ENCODE results near the gene BHMT.
"Not testable (repeated sequence)": the region's sequence is repeated elsewhere in the genome, so short reads cannot be mapped to it uniquely, and the experiment has no call there.

Gene BHMT

GRCh38 chr5:79112703-79113058 is 1.1 kb downstream of the BHMT start:
- no peak for DNase-seq

GRCh38 chr5:79119486-79119885 is 7.9 kb downstream of the BHMT start:
- no peak for DNase-seq

DNA sequence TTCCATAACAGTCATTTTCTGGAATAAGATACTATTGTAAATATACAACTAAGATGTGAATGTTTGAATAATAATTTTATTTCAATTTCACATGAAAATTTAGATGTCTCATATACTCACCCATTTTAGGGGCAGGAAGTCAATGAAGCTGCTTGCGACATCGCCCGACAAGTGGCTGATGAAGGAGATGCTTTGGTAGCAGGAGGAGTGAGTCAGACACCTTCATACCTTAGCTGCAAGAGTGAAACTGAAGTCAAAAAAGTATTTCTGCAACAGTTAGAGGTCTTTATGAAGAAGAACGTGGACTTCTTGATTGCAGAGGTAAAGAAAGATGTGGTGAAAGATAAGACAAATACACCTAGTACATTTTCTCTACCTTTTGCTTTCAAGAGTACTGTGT is 8.6 kb downstream of the BHMT start:
- no peak for DNase-seq

- no peak for DNase-seq
Measured at GRCh38 chr5:79122973-79123372, 11.4 kb downstream of the BHMT start.

- no peak for DNase-seq
Measured at GRCh38 chr5:79124607-79125006, 13.0 kb downstream of the BHMT start.

DNA sequence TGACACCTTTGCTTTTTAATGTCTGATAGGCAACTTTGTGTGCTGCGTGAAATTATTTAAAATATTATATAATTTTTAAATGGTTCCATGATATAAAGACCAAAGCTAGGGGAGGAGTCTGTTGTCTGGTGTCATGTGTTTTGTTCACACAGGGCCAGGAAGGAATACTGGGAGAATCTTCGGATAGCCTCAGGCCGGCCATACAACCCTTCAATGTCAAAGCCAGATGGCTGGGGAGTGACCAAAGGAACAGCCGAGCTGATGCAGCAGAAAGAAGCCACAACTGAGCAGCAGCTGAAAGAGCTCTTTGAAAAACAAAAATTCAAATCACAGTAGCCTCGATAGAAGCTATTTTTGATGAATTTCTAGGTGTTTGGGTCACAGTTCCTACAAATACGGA is 19.2 kb downstream of the BHMT start:
- no peak for DNase-seq

GRCh38 chr5:79133121-79133656 is 21.6 kb downstream of the BHMT start:
- DNase-seq, result peak; percentile 54

DNA sequence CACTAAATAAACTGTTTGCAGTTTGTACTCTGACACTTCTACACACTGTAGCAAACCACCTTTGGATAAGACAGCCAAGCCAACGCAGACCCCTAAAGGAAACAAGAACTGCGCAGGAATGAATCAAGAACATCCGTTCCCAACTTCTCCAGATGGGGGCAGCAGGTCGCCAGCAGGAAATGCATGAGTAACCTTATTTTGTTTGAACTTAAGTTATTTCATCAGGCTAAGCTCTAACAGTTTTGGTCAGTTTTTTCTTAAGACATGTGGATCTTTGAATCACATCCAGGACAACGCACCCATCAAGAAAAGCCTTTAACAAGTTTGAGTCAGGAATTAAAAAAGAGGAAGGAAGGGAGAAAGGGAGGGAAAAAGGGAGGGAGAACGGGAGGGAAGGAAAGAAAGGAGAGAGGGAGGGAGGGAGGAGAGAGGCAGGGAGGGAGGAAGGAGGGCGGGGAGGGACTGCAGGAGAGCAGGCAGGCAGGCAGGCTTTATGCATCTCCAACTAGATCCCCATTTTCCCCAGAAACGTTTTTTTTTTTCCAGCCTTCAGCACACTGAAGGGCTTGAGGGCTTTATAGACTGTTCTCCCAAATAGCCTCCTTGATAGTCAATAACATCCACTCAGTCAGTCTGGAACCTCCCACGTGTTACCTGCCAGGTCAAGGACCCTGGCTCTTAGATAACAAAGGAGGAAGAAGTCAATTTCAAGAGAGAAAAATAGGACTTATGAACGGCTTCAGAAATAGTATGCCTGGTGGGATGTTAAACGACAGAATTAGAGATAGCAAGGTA is 22.2 kb downstream of the BHMT start:
- DNase-seq, result peak; percentile 48

DNA sequence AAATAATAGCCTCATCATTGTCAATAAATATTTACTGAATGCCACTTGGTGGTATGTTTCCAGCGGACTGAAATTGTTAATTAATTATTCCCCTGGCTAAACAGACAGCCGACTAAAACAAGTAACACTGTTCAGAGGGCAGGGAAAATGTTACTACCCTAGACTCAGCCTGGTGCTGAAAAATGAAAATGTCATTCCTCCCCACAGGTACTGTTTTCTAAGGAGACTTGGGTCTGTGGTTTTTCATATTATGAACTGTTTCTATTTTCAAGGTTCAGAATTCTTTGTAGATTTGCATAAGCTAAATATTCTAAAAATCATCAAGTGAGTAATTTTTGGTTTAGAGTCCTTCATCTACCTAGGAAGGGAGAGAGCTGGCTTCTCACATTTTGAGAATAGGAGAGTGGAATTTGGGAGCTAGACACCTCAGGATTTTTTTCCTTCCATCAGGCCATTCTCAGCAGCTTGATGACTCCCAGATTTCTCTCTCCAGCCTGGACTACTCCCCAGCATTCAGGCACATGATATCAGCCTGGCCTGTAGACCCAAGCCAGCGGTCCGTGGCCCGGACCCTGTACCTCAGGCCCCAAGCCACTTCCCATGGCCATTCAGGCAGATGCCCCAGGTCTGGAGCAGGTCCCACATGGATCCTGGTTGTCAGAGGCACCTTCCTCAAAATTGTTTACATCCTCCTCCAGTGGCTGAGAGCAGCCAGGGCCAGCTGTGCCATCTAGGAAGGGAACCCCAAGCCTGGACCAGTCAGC is 24.4 kb downstream of the BHMT start:
- no peak for DNase-seq

GRCh38 chr5:79136618-79137017 is 25.0 kb downstream of the BHMT start:
- DNase-seq, result no peak

DNA sequence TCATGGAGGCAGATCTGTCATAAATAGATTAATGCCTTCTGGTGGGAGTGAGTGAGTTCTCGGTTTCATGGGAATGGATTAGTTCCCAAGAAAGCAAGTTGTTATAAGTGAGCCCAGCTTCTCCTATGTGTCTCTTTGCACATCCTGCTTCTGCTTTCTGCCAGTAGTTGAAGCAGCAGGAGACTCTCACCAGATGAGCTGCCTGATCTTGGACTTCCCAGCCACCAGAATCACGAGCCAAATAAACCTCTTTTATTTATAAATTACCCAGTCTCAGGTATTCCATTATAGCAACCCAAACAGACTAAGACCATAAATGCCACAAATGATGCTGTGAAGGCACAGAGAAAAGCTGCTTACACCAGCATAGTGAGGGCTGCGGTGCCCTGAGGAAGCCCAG is 28.9 kb downstream of the BHMT start:
- no peak for DNase-seq

GRCh38 chr5:79143684-79144379 is 32.2 kb downstream of the BHMT start:
- no peak for DNase-seq

DNA sequence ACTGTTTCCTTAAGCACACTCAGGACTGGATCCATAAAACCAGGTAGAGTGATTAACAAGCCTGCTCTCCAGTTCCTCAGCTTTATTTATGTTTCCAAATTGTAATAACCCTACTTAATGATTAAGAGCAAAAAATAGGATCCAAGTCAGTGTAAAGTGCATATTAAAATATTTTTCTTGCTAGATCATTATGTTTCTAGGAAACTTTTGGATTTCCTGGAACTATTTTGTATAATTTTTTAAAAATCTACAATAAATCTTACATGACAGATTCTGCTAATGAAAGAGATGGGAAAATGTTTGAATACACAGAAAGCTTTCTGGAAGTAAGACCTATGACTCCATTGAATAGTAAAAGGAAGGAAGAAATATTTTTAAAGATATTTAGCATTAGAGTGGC is 35.5 kb downstream of the BHMT start:
- DNase-seq, result no peak

DNA sequence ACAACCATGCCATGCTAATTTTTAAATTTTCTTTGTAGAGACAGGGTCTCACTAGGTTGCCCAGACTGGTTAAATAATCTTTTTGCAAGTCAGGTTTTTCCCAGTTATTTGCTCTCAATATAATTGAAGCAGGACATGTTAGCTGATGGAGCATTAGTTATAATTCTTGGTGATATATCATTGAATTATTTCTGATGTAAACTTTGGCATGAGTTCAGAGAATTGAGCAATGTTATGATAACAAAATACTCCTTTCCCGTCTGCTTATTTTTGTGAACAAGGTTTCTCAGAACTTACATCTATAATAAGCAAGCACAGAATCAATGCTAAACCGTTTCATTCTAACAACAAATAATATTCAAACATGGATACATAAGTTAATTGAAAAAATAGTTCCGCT is 37.8 kb downstream of the BHMT start:
- no peak for DNase-seq

- no peak for DNase-seq
Measured at GRCh38 chr5:79151942-79152671, 40.5 kb downstream of the BHMT start.

GRCh38 chr5:79157305-79157704 is 45.7 kb downstream of the BHMT start:
- DNase-seq, result no peak

DNA sequence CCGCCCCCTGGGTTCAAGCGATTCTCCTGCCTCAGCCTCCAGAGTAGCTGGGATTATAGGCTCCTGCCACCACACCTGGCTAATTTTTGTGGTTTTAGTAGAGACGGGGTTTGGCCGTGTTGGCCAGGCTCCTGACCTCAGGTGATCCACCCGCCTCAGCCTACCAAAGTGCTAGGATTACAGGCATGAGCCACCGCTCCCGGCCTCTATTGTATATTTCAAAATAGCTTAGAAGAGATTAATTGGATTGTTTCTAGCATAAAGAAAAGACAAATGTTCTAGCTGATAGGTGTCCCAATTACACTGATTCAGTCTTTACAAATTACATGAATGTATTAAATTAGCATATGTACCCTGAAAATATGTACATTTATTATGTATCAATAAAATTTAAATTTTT is 50.0 kb downstream of the BHMT start:
- not testable (repeated sequence) for DNase-seq

GRCh38 chr5:79168031-79168430 is 56.4 kb downstream of the BHMT start:
- no peak for DNase-seq

DNA sequence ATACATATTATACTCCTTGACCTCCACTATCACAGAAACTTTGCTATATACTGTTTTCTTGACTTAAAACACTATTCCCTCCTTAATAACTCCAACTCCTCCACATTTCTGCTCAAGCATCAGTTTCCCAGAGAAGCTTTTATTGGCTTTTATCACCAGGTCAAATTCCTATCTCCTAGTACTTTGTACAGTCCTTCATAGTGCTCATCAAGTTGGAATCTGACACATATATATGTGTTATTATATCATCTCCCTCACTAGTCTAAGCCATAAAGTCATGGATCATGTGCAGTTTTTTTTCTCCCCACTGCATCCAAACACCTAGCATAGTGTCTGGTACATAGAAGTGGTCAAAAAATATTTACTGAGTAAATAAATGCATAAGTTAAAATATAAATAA is 59.1 kb downstream of the BHMT start:
- DNase-seq, result no peak

GRCh38 chr5:79171635-79172245 is 60.1 kb downstream of the BHMT start:
- no peak for DNase-seq

DNA sequence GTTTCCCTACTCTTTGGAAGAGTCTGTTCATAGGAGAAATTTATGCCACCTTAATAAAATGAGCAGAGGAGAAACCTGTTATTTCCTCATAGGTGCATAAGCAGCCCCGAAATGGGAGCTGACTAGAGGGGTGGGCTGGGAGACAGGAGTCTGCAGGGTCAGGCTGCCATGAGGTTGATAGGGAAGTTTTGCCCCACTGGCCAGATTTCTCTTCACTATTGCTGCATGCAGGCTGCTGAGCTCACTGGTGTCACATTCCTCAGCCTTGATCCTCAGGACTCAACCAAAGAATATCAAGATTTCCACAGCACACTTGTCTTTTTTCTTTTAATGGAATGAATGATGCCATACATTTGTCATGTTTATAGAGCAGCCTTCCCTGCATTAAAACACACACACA is 60.7 kb downstream of the BHMT start:
- DNase-seq, result no peak

DNA sequence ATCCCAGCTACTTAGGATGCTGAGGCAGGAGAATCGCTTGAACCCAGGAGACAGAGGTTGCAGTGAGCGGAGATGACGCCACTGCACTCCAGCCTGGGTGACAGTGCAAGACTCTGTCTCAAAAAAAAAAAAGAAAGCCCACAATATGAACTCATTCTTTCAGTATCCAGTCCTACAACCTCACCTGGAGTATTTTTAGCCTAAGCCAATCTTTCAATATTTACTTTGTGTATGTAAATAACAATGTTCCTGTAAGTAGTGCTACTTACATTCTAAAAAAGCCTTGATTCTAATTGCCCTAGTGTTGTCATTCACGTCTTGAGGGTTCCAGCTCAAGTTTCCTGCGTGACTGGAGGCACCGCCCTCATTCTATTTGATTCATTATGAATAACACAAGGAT is 62.0 kb downstream of the BHMT start:
- no peak for DNase-seq

DNA sequence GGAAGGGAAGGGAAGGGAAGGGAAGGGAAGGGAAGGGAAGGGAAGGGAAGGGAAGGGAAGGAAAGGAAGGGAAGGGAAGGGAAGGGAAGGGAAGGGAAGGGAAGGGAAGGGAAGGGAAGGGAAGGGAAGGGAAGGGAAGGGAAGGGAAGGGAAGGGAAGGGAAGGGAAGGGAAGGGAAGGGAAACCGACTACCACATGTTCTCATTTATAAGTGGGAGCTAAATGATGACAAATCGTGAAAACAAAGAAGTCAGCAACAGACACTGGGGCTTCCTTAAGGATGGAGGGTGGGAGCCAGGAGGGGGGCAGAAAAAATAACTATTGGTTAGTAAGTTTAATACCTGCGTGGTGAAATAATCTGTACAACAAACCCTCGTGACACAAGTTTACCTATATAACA is 68.8 kb downstream of the BHMT start:
- DNase-seq, result not testable (repeated sequence)
